COR-L47 (cell line): Measurements from ENCODE around the gene ZNF438.
A peak's percentile ranks its signal among the peaks of the same experiment; 100 is the strongest.
"Not testable (repeated sequence)": the region's sequence is repeated elsewhere in the genome, so short reads cannot be mapped to it uniquely, and the experiment has no call there.

Experiments used
- DNase-seq: peaks from one replicate; lab custom pipeline; 2025; lab: John Stamatoyannopoulos, UW

Gene ZNF438

DNA sequence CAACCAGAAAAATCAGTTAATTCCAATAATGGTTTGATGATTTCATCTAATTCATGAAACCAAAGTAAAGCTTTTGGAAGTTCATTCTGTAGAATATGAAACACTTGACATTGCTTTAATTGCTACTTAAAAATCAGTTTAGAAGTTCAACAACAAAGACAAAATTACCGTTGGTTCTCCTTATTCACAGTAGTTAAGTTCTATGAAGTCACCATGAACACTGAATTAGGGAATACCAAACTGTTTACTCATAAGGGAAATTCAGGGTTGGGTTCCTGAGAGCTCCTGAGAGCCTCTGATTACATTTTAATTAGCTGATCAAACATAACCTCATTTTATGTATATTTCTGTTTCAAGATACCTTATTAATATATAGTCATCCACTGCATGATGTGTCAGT is 46.2 kb downstream of the ZNF438 start:
- DNase-seq, result no peak

- no peak for DNase-seq
Measured at GRCh38 chr10:30984563-30985328, 46.9 kb downstream of the ZNF438 start.

- DNase-seq, result not testable (repeated sequence)
Measured at GRCh38 chr10:30983209-30983608, 48.5 kb downstream of the ZNF438 start.

DNA sequence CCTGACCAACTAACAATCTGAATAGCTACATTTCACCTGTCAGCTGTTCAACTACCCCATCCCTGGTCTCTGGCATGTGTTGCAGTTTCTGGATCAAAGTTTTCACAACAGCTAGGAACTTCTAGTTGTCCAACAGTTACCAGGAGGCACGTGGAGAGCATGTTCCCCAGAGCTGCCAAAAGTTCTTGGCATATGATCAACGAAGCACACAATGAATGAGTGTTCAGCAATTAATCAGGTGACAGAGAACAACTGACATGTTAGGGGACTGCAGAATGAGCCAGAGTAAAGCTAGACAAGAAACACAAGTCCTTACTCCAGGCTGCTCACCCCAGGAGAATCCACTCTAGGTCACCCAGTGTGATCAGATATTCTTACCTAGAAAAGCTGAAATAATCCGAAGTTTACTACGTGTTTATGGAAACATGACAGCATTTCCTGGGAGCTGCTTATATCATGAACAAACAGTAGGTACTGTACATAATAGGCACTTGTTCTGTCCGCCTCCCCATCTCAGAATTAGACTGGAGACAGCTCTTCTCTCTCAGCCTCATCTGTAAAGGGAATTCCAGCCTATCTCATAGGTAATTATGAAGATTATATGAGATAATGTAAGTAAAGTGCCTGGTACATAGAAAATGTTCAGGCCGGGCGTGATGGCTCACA is 50.6 kb downstream of the ZNF438 start:
- DNase-seq, result peak; percentile 45

DNA sequence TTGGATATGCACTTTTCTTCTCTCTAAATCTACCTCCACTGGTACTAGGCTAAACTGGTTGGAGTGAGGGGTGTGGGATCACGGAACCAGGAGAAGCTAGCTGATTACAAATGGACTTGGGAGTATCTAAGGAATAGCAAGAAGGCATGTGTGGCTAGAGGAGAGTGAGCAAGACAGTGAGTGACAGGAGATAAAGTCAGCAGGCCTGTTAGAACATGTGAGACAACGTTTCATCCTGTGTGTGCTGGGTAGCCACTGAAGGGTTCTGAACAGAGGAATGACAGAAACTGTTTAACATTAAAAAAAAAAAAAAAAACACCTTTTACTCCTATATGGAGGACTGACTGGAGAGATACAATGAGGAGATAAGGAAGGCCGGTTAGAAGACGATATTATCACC is 51.7 kb downstream of the ZNF438 start:
- no peak for DNase-seq

DNA sequence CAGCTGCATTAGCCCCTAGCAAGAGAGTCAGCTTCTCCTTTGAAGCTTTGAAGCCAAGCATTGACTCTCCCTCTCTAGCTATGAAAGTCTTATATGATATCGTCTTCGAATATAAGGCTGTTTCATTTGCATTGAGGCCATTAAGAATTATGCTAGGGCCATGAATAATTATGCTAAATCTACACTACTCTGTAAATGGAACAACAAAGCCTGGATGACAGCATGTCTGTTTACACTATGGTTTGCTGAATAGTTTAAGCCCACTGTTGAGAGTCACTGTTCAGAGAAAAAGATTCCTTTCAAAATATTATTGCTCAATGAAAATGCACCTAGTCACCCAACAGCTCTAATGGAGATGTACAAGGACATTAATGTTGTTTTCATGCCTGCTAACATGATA is 52.8 kb downstream of the ZNF438 start:
- no peak for DNase-seq

GRCh38 chr10:30977385-30977784 is 54.3 kb downstream of the ZNF438 start:
- no peak for DNase-seq

GRCh38 chr10:30974773-30975415 is 56.8 kb downstream of the ZNF438 start:
- no peak for DNase-seq

- DNase-seq, result no peak
Measured at GRCh38 chr10:30974355-30974754, 57.3 kb downstream of the ZNF438 start.

GRCh38 chr10:30973737-30974136 is 57.9 kb downstream of the ZNF438 start:
- DNase-seq, result no peak

GRCh38 chr10:30970760-30971460 is 60.8 kb downstream of the ZNF438 start:
- DNase-seq, result no peak

GRCh38 chr10:30968711-30969110 is 63.0 kb downstream of the ZNF438 start:
- DNase-seq, result no peak

- no peak for DNase-seq
Measured at GRCh38 chr10:30967650-30968410, 63.8 kb downstream of the ZNF438 start.

DNA sequence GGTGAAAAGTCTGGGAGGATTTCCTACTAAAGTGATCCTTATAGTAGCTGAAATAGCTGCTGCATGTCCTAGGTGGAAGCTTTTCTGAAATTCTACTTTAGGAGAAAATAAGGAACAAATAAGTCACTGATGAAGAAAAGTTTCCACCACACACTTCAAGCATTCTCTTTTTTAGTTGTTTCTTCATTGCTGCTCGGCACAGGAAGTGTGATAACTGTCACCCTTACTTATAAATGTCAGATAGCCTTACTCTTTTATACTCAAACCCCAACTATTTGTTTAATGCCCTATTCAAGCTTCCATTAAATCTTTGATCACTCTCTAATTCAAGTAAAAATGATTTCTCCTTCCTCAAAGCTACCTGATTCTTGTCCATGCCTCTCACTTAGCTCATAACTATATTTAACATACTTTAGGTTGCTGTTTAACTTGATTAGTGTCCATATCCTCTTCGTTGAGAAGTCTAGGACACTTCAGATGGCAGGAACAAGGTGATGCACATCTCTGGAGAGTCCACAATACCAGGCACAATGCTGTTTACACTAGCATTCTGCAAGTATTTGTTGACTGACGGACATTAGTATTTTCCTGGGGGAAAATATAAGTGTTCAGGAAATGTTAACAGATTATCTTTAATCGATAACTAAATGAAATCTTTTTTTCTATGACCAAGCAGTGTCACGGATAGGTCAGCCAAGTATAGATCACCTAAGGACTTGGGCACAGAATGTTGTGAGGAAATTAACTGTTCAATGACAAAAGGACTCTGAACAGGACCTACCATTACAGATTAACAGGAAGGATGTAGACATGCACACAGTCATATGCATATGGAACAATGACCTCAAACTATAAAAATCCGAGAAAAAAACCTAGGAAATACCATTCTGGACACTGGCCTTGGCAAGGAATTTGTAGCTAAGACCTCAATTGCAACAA is 67.4 kb downstream of the ZNF438 start:
- DNase-seq, result no peak

DNA sequence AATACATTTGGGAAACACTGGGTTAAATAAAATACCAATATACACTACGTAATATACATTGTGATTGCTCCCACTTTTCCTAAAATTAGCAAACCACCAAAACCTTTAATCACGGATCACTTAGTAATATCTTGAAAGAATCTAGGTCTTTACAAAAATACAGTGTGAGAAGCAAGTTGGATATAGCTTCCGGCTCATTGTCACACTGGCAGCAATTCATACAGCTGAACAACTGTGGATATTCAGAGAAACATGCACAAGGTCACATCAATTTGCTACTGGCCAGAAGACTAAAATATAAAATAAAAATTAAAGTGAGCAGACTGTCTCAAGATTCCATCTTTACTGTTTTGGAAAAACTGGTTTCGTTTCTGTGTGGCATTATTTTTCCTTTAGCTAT is 69.1 kb downstream of the ZNF438 start:
- no peak for DNase-seq

DNA sequence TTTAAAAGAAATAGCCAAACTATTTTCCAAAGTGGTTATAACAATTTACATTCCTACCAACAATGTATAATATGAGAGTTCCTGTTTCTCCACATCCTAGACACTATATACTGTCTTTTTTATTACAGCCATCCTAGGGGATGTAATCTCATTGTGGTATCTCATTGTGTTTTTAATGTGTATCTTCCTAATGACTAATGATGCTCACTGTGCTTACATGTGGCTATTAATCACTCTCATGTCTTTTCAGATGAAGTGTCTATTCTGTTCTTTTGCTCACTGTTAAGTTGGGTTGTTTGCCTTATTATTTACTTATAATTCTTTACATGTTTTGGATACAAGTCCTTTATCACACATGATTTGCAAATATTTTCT is 71.8 kb downstream of the ZNF438 start:
- no peak for DNase-seq

DNA sequence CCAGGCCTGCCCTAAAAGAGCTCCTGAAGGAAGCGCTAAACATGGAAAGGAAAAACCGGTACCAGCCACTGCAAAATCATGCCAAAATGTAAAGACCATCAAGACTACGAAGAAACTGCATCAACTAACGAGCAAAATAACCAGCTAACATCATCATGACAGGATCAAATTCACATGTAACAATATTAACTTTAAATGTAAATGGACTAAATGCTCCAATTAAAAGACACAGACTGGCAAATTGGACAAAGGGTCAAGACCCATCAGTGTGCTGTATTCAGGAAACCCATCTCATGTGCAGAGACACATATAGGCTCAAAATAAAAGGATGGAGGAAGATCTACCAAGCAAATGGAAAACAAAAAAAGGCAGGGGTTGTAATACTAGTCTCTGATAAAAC is 82.4 kb downstream of the ZNF438 start:
- DNase-seq, result not testable (repeated sequence)

DNA sequence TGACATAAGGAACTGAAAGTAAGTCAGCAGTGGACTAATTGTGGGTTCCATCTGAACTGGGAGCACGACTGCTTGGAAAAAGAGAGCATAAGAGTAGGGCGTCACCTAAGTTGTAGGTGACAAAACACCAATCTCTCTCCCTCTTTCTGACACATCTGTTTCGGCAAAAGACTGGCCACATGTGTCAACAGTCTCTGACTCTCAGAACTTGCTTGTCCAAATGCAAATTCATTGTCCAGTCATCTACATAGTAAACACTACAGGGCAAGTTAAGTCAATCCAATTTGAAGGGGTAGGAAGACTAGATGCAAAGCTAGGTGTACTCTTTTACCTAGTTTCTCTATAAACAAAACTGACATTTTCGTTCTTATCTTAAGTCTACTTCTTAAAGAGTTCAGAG is 87.7 kb downstream of the ZNF438 start:
- DNase-seq, result no peak

DNA sequence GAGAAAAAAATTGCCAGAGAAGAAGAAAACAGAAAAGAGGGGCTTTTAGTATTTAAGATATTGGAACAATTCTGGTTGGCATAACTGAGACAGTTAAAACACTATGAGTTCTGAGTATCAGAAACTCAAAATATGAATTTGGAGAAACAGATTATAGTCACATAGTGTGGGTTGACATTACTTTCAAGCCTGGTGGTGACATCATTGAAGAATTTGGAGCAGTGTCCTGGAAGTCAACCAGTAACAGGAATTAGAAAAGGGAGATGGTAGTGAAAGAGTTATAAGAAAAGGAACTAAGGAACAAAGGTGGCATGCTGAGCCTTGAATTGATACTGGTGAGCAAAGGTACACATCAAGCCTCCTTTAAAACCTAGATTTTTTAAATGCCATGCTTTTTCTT is 88.2 kb downstream of the ZNF438 start:
- DNase-seq, result no peak

DNA sequence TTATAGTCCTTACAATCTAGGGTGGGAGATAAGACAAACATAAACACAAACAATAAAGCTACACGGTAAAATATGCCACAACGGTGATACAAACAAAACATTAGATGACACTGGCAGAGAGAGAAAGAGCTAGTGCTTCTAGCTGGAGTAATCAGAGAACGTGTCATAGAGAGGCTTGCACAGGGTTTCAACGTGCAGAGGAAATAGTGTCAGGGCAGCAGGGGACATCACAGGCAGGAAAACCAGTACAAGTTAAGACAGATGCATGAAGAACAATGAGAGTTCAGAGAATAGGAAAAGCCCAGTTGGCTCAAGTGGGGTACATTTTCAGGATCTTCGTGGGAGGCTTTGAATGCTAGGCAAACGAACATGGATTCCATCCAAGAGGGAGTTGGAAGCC is 91.4 kb downstream of the ZNF438 start:
- no peak for DNase-seq
